ENCODE data around the gene CENPP.

Gene CENPP

GRCh38 chr9:92422611-92423338, 97.0 kb downstream of the CENPP start:
- in situ Hi-C loops (cut with MboI; ENCODE audit: low sequenced_read_pairs), result no loop called here

GRCh38 chr9:92423612-92424011, 97.9 kb downstream of the CENPP start:
- in situ Hi-C loops (cut with MboI; ENCODE audit: low sequenced_read_pairs), result no loop called here

- in situ Hi-C loops (cut with MboI; ENCODE audit: low sequenced_read_pairs), result no loop called here
Observed at GRCh38 chr9:92424340-92424739, 98.6 kb downstream of the CENPP start, which contains the start of gene OMD. Gene OMD (minus strand): TSS chr9:92424471. CDS start chr9:92417558, 6,913 bp downstream.

- in situ Hi-C loops (cut with MboI; ENCODE audit: low sequenced_read_pairs), result no loop called here
Observed at GRCh38 chr9:92425474-92425873, 99.7 kb downstream of the CENPP start.

GRCh38 chr9:92426501-92427145, 100.9 kb downstream of the CENPP start:
- in situ Hi-C loops (cut with MboI; ENCODE audit: low sequenced_read_pairs), result no loop called here

GRCh38 chr9:92429836-92430235, 104.1 kb downstream of the CENPP start:
- in situ Hi-C loops (cut with MboI; ENCODE audit: low sequenced_read_pairs), result no loop called here

GRCh38 chr9:92432350-92432749, 106.6 kb downstream of the CENPP start:
- in situ Hi-C loops (cut with MboI; ENCODE audit: low sequenced_read_pairs), result no loop called here

GRCh38 chr9:92432972-92433548, 107.3 kb downstream of the CENPP start:
- in situ Hi-C loops (cut with MboI; ENCODE audit: low sequenced_read_pairs), result no loop called here

GRCh38 chr9:92435263-92435662, 109.5 kb downstream of the CENPP start:
- in situ Hi-C loops (cut with MboI; ENCODE audit: low sequenced_read_pairs), result no loop called here

- in situ Hi-C loops (cut with MboI; ENCODE audit: low sequenced_read_pairs), result no loop called here
Observed at GRCh38 chr9:92438900-92439526, 113.3 kb downstream of the CENPP start.

GRCh38 chr9:92439921-92440750, 114.4 kb downstream of the CENPP start:
- in situ Hi-C loops (cut with MboI; ENCODE audit: low sequenced_read_pairs), result no loop called here

GRCh38 chr9:92440751-92441046, 114.9 kb downstream of the CENPP start:
- in situ Hi-C loops (cut with MboI; ENCODE audit: low sequenced_read_pairs), result no loop called here

- in situ Hi-C loops (cut with MboI; ENCODE audit: low sequenced_read_pairs), result no loop called here
Observed at GRCh38 chr9:92444841-92445240, 119.1 kb downstream of the CENPP start.

- in situ Hi-C loops (cut with MboI; ENCODE audit: low sequenced_read_pairs), result no loop called here
Observed at GRCh38 chr9:92446536-92446935, 120.8 kb downstream of the CENPP start.

GRCh38 chr9:92455217-92455616, 129.5 kb downstream of the CENPP start:
- in situ Hi-C loops (cut with MboI; ENCODE audit: low sequenced_read_pairs), result no loop called here

- in situ Hi-C loops (cut with MboI; ENCODE audit: low sequenced_read_pairs), result no loop called here
Observed at GRCh38 chr9:92457576-92457975, 131.8 kb downstream of the CENPP start.

- in situ Hi-C loops (cut with MboI; ENCODE audit: low sequenced_read_pairs), result no loop called here
Observed at GRCh38 chr9:92463387-92463786, 137.6 kb downstream of the CENPP start.

GRCh38 chr9:92463984-92464383, 138.2 kb downstream of the CENPP start:
- in situ Hi-C loops (cut with MboI; ENCODE audit: low sequenced_read_pairs), result no loop called here

- in situ Hi-C loops (cut with MboI; ENCODE audit: low sequenced_read_pairs), result no loop called here
Observed at GRCh38 chr9:92467041-92467440, 141.3 kb downstream of the CENPP start.

GRCh38 chr9:92467511-92467910, 141.8 kb downstream of the CENPP start:
- in situ Hi-C loops (cut with MboI; ENCODE audit: low sequenced_read_pairs), result no loop called here

GRCh38 chr9:92468206-92468605, 142.5 kb downstream of the CENPP start:
- in situ Hi-C loops (cut with MboI; ENCODE audit: low sequenced_read_pairs), result no loop called here
